B cell (primary cell): ENCODE data around the gene IL12B. TPM values are rescaled to one million over a fixed set of nuclear protein-coding genes. Genes with fewer than 3 reads are reported as not detected.

Experiments used
- ATAC-seq: fragments of 200-7000 bp; cut with Tn5 transposase; one replicate; pipeline ENCODE4 v1.10.0; 2021; ENCODE audit warnings: low read depth, mild to moderate bottlenecking, moderate number of reproducible peaks, moderate library complexity
- CTCF ChIA-PET: fragments of 350-600 bp; sonication (Branson Sonifier 250); formaldehyde crosslinking; loops from one replicate; lab custom pipeline; 2021; ENCODE audit warnings: antibody characterized with exemption, inconsistent platforms; lab: Charles Lee
- POLR2A ChIA-PET: fragments of 350-600 bp; sonication (Branson Sonifier 250); formaldehyde crosslinking; loops from one replicate; lab custom pipeline; 2021; ENCODE audit warnings: antibody characterized with exemption; lab: Charles Lee
- DNase-seq: peaks from one replicate; pipeline ENCODE4 v3.0.0; 2013
- H2AFZ ChIP-seq: 2 replicates; pipeline ENCODE4 v1.6.1; 2012; ENCODE audit warnings: mild to moderate bottlenecking, low read depth, low read length; ENCODE audit not compliant: insufficient read depth, poor library complexity, severe bottlenecking
- H3K27ac ChIP-seq, 2 donors: 1 replicate in 1 of 2; 2 replicates in 1 of 2; pipeline ENCODE4 v1.5.1; 2012 to 2013; ENCODE audit warnings: low read length in 2 of 2, mild to moderate bottlenecking in 2 of 2, moderate library complexity in 1 of 2
- H3K27me3 ChIP-seq, 4 experiments: fragments of 200-600 bp in 1 of 4; sonication (generic) in 1 of 4; replicated peaks in 1 of 4; 1 replicate in 2 of 4; 2 replicates in 2 of 4; pipeline versions ENCODE4 v1.6.1 to v1.7.0; 2013 to 2016; ENCODE audit warnings: low read length in 3 of 4, mild to moderate bottlenecking in 2 of 4, mixed read lengths in 1 of 4, moderate library complexity in 1 of 4; ENCODE audit not compliant: insufficient read depth in 4 of 4, control insufficient read depth in 3 of 4; ENCODE audit errors: control extremely low read depth in 1 of 4
- H3K36me3 ChIP-seq, 2 experiments: replicated peaks in 1 of 2; 1 replicate in 1 of 2; 2 replicates in 1 of 2; pipeline versions ENCODE4 v1.6.1 to v1.7.1; 2013; ENCODE audit warnings: low read length in 1 of 2; ENCODE audit not compliant: insufficient read depth in 2 of 2, control insufficient read depth in 1 of 2; ENCODE audit errors: control extremely low read depth in 1 of 2, extremely low read depth in 1 of 2
- H3K4me1 ChIP-seq, 2 donors: fragments of 200-600 bp in 1 of 2; sonication (generic) in 1 of 2; 1 replicate in 1 of 2; 2 replicates in 1 of 2; pipeline versions ENCODE4 v1.5.1 to v1.6.1; 2013 to 2017; ENCODE audit warnings: low read length in 2 of 2; ENCODE audit not compliant: control insufficient read depth in 2 of 2, insufficient read depth in 2 of 2
- H3K4me2 ChIP-seq: replicated peaks from 2 replicates; pipeline ENCODE3; 2012; ENCODE audit warnings: mild to moderate bottlenecking, low read depth, low read length; ENCODE audit not compliant: poor library complexity, severe bottlenecking
- H3K4me3 ChIP-seq, 5 experiments: fragments of 200-600 bp in 1 of 5; sonication (generic) in 1 of 5; 1 replicate in 3 of 5; 2 replicates in 2 of 5; pipeline versions ENCODE4 v1.5.1 to v1.7.0; 2011 to 2016; ENCODE audit warnings: low read length in 4 of 5, mild to moderate bottlenecking in 4 of 5, low read depth in 2 of 5, control low read depth in 1 of 5, moderate library complexity in 1 of 5; ENCODE audit not compliant: insufficient read depth in 1 of 5; ENCODE audit errors: control extremely low read depth in 1 of 5, extremely low read depth in 1 of 5
- H3K79me2 ChIP-seq: fragments of 200-600 bp; sonication (generic); one replicate; pipeline ENCODE4 v1.6.0; 2016; ENCODE audit warnings: low read length; ENCODE audit not compliant: control insufficient read depth, insufficient read depth
- H3K9ac ChIP-seq: fragments of 200-600 bp; sonication (generic); 2 replicates; pipeline ENCODE4 v1.6.1; 2017; ENCODE audit warnings: mild to moderate bottlenecking, low read length, moderate library complexity
- H3K9me3 ChIP-seq, 3 donors: one replicate each; pipeline versions ENCODE4 v1.6.1 to v1.7.1; 2013; ENCODE audit warnings: low read length in 2 of 3; ENCODE audit not compliant: control insufficient read depth in 2 of 3, insufficient read depth in 1 of 3; ENCODE audit errors: control extremely low read depth in 1 of 3
- H4K20me1 ChIP-seq: 2 replicates; pipeline ENCODE4 v1.6.0; 2012; ENCODE audit warnings: mild to moderate bottlenecking, low read length; ENCODE audit not compliant: insufficient read depth, control insufficient read depth, poor library complexity, severe bottlenecking
- H3K27ac Mint-ChIP-seq: one replicate; pipeline ENCODE4 v1.8.0; 2021; ENCODE audit warnings: mixed read lengths
- H3K27me3 Mint-ChIP-seq: one replicate; pipeline ENCODE4 v1.8.0; 2021; ENCODE audit warnings: mixed read lengths
- H3K4me1 Mint-ChIP-seq: one replicate; pipeline ENCODE4 v1.8.0; 2021; ENCODE audit warnings: mixed read lengths
- H3K4me3 Mint-ChIP-seq: one replicate; pipeline ENCODE4 v1.8.0; 2021; ENCODE audit warnings: mixed read lengths
- H3K9me3 Mint-ChIP-seq: one replicate; pipeline ENCODE4 v1.8.0; 2022; ENCODE audit warnings: mixed read lengths; ENCODE audit not compliant: insufficient read depth
- EZH2 ChIP-seq: IDR thresholded peaks from 2 replicates; pipeline ENCODE4 v1.6.1; 2012; ENCODE audit warnings: borderline replicate concordance, low read depth, mild to moderate bottlenecking, moderate library complexity, low read length; ENCODE audit not compliant: insufficient read depth, poor library complexity, severe bottlenecking
- WGBS: methylation state at CpG from one replicate; pipeline ENCODE4 v1.1.5; 2013; ENCODE audit warnings: missing lambda C conversion rate; ENCODE audit not compliant: insufficient coverage; 5-methylcytosine and 5-hydroxymethylcytosine counted together
- intact Hi-C: fragments of 100-400 bp; cut with micrococcal nuclease; formaldehyde crosslinking; loops from one replicate; pipeline ENCODE4 v1.10.0; 2022
- polyA plus RNA-seq: library from polyadenylated mRNA; depleted of rRNA; stranded (reverse); fragments of >200 nt; gene quantifications from 2 replicates; pipeline ENCODE4 v1.2.3, GENCODE V29; 2012
- total RNA-seq, 2 donors: library from RNA; stranded (reverse); fragments of 120-200 nt in 1 of 2; gene quantifications; 1 replicate in 1 of 2; 2 replicates in 1 of 2; pipeline versions ENCODE4 v1.2.3 to v1.2.4, GENCODE V29; 2013 to 2022
- TF ChIP-seq, protein P1 (sequence below): fragments of 200-600 bp; IDR thresholded peaks from one replicate; pipeline ENCODE4 v1.8.0; 2022; ENCODE audit warnings: antibody characterized with exemption, mild to moderate bottlenecking

The IL12B gene
- total and polyA plus RNA-seq, 2 donors (not counting 1 experiment from before 2014, with no cell fraction given) = 0.15 to 0.17 TPM

DNA sequence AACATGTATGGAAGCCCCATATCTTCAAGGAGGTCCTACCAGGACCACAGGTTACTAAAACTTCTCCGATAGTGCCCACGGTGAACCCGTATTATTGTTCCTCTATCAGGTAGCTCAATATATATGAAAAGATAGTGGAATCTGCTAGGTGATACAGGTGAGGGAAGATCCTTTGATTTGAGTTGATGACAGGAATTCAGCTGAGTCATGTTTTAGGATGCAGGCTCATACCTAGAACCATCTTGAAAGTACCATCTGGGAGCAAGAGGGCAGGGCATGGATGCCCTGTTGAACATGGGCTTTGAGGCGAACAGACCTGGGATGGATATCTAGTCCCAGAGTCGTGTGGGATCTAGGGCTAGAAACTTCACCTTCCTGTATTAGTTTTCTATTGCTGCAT lies 35.4 kb downstream of the IL12B start:
- Mint-ChIP-seq H3K27me3 (no peaks in the 10 kb centered on the region), H3K4me1 (no peaks in the 10 kb centered on the region), H3K9me3 (peaks cover 12% of the 10 kb centered on the region), H3K27ac (no peak overlapping the region), H3K4me3 (no peak overlapping the region)
- Histone ChIP-seq H2AFZ (no peak overlapping the region), H3K36me3 (no peaks in the 10 kb centered on the region), H3K9me3 (peaks cover 0 to 15% (median 12%) of the 10 kb centered on the region in 3 donors), H3K9ac (no peak overlapping the region), H3K4me3 (no peak overlapping the region), H3K4me1 (no peaks in the 10 kb centered on the region), H3K79me2 (no peaks in the 10 kb centered on the region), H3K4me2 (no peak overlapping the region), H3K27ac (no peak overlapping the region), H4K20me1 (no peaks in the 10 kb centered on the region), H3K27me3 (no peaks in the 10 kb centered on the region)
- intact Hi-C loops = no loop called here
- ChIA-PET CTCF (interaction anchor here (0.8 to 1.1 kb wide), 2 partner anchors 20 to 148 kb away, joined by 3 to 5 read pairs; no protein-coding TSS in a partner anchor), POLR2A (no interaction called here)
- ATAC-seq = no peak
- WGBS = 94% methylated on average over 2 of the region's 5 CpGs
- DNase-seq = no peak
- TF ChIP-seq, protein P1, sequence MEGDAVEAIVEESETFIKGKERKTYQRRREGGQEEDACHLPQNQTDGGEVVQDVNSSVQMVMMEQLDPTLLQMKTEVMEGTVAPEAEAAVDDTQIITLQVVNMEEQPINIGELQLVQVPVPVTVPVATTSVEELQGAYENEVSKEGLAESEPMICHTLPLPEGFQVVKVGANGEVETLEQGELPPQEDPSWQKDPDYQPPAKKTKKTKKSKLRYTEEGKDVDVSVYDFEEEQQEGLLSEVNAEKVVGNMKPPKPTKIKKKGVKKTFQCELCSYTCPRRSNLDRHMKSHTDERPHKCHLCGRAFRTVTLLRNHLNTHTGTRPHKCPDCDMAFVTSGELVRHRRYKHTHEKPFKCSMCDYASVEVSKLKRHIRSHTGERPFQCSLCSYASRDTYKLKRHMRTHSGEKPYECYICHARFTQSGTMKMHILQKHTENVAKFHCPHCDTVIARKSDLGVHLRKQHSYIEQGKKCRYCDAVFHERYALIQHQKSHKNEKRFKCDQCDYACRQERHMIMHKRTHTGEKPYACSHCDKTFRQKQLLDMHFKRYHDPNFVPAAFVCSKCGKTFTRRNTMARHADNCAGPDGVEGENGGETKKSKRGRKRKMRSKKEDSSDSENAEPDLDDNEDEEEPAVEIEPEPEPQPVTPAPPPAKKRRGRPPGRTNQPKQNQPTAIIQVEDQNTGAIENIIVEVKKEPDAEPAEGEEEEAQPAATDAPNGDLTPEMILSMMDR = no peak
- TF ChIP-seq EZH2 = no peak

DNA sequence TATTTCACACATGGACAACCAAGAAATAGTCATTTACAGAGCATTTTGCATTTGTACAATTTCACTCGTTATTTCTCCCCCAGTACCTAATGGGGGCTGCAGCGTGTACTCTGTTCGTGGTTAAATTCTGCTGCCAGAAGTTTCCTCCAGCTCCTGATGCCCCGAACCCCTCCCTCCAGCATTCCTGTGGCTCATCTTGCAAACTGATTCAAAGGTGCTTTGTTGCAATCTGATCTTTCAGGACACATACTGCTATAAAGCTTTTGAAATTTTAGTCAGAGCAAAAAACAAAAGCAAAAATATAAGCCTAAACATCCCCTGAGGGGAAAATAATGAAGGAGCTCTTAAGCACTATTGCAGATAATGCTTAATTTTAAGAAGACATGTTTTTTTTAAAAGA lies 39.5 kb downstream of the IL12B start:
- H2AFZ ChIP-seq = no peak overlapping the region
- Mint-ChIP-seq H3K9me3 (no peaks in the 10 kb centered on the region), H3K27ac (no peak overlapping the region), H3K4me3 (no peak overlapping the region), H3K4me1 (no peaks in the 10 kb centered on the region), H3K27me3 (no peaks in the 10 kb centered on the region)
- CTCF ChIA-PET = interaction anchor here (1.2 to 11.0 kb wide), 5 partner anchors 24 to 731 kb away, joined by 3 to 126 read pairs (median 72); no protein-coding TSS in a partner anchor
- no peak for DNase-seq
- H3K9me3 ChIP-seq = no peaks in the 10 kb centered on the region
- H3K4me3 ChIP-seq = no peak overlapping the region
- no peak overlapping the region for H3K9ac ChIP-seq
- intact Hi-C loops = no loop called here
- no peaks in the 10 kb centered on the region for H3K36me3 ChIP-seq
- H3K4me1 ChIP-seq = no peaks in the 10 kb centered on the region
- POLR2A ChIA-PET = no interaction called here
- H3K27me3 ChIP-seq = no peaks in the 10 kb centered on the region
- H3K4me2 ChIP-seq = no peak overlapping the region
- no peaks in the 10 kb centered on the region for H4K20me1 ChIP-seq
- H3K79me2 ChIP-seq = no peaks in the 10 kb centered on the region
- no peak overlapping the region for H3K27ac ChIP-seq
- ATAC-seq = no peak
- whole genome bisulfite sequencing = 25% methylated on average over 4 of the region's 4 CpGs
- TF ChIP-seq EZH2 = no peak
- TF ChIP-seq, protein P1 = no peak
